K562 (cell line): ENCODE measurements around the gene ITPRID2.

Source experiments
- FOXK1 ChIP-seq: sonication (generic); formaldehyde crosslinking; IDR thresholded peaks from 2 replicates; pipeline ENCODE4 v1.8.0; 2022; ENCODE audit warnings: missing genetic modification reagents, mild to moderate bottlenecking, borderline replicate concordance
- TAF1 ChIP-seq: IDR thresholded peaks from 2 replicates; pipeline ENCODE4 v1.6.1; 2011; ENCODE audit warnings: mild to moderate bottlenecking, low read length, moderate library complexity; ENCODE audit not compliant: insufficient read depth, control insufficient read depth, severe bottlenecking; ENCODE audit errors: extremely low read depth
- TCF7L2 ChIP-seq: fragments of 150-350 bp; IDR thresholded peaks from 2 replicates; pipeline ENCODE4 v1.6.1; 2016; ENCODE audit warnings: low read depth, mild to moderate bottlenecking, low read length, moderate library complexity
- ZC3H11A ChIP-seq: IDR thresholded peaks from 2 replicates; pipeline ENCODE4 v1.6.1; 2012; ENCODE audit warnings: low read depth, low read length, improper control_type of control experiment
- ZNF232 ChIP-seq: sonication (generic); formaldehyde crosslinking; IDR thresholded peaks from 2 replicates; pipeline ENCODE4 v1.8.0; 2022; ENCODE audit warnings: mild to moderate bottlenecking, missing genetic modification reagents
- TF ChIP-seq, protein P1 (sequence below), 3 experiments: IDR thresholded peaks in 2 of 3; conservative IDR thresholded peaks in 1 of 3; 2 replicates each; pipeline ENCODE4 v1.5.1; 2011 to 2012; ENCODE audit warnings: low read length in 3 of 3, mild to moderate bottlenecking in 3 of 3, control low read depth in 2 of 3, improper control_type of control experiment in 1 of 3, inconsistent platforms in 1 of 3, low read depth in 1 of 3, mixed read lengths in 1 of 3, moderate library complexity in 1 of 3; ENCODE audit not compliant: insufficient read depth in 2 of 3
- TF ChIP-seq, protein P2 (sequence below): fragments of 250-450 bp; sonication (Bioruptor Pico); IDR thresholded peaks from 2 replicates; pipeline ENCODE4 v1.9.0; 2021; ENCODE audit warnings: mild to moderate bottlenecking, inconsistent platforms
- TF ChIP-seq, protein P3 (sequence below): conservative IDR thresholded peaks from 2 replicates; pipeline ENCODE4 v1.6.1; 2011; ENCODE audit warnings: low read depth, mild to moderate bottlenecking, low read length; ENCODE audit not compliant: control insufficient read depth

DNA sequence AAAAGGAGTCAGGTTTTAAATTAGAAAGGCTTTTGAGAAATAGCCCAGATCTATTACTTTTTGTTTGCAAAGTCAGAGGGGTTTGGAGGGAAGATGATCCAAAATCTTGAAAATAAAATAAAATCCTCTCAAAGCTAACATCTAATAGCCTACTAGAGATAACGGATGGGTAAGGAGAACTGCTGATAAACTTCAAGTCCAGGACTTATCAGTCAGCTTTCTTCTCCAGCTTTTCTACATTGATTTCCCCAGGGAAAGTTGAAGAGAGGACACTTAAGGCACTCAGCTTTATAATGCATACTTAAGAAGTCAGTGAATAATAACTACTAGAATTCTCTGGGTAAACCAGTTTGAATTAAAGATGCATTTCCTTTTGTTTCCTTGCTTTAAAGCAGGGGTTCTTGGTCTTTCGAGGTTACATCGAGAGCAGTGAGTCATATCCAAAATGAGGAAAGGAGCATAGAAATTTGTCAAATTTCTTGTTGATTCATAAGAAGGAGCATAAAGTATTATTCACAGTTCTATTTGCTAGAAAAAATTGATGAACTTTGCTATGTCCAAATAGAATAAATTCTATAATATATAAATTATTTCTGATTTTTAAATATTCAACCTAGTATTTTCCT, 43.2 kb upstream of the ITPRID2 start:
- no peak for TF ChIP-seq ZNF232 (CRISPR knock-in tag)
- TF ChIP-seq, protein P1, sequence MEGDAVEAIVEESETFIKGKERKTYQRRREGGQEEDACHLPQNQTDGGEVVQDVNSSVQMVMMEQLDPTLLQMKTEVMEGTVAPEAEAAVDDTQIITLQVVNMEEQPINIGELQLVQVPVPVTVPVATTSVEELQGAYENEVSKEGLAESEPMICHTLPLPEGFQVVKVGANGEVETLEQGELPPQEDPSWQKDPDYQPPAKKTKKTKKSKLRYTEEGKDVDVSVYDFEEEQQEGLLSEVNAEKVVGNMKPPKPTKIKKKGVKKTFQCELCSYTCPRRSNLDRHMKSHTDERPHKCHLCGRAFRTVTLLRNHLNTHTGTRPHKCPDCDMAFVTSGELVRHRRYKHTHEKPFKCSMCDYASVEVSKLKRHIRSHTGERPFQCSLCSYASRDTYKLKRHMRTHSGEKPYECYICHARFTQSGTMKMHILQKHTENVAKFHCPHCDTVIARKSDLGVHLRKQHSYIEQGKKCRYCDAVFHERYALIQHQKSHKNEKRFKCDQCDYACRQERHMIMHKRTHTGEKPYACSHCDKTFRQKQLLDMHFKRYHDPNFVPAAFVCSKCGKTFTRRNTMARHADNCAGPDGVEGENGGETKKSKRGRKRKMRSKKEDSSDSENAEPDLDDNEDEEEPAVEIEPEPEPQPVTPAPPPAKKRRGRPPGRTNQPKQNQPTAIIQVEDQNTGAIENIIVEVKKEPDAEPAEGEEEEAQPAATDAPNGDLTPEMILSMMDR (IDR thresholded peaks at IDR 0.05 in 2 of 3, conservative IDR thresholded peaks at IDR 0.05 in 1 of 3; ENCODE audit: insufficient read depth in 2 of 3, low read depth in 1 of 3, low read length in 3 of 3): no peak
- TF ChIP-seq ZC3H11A: no peak
- TF ChIP-seq TAF1: no peak
- TF ChIP-seq, protein P2, sequence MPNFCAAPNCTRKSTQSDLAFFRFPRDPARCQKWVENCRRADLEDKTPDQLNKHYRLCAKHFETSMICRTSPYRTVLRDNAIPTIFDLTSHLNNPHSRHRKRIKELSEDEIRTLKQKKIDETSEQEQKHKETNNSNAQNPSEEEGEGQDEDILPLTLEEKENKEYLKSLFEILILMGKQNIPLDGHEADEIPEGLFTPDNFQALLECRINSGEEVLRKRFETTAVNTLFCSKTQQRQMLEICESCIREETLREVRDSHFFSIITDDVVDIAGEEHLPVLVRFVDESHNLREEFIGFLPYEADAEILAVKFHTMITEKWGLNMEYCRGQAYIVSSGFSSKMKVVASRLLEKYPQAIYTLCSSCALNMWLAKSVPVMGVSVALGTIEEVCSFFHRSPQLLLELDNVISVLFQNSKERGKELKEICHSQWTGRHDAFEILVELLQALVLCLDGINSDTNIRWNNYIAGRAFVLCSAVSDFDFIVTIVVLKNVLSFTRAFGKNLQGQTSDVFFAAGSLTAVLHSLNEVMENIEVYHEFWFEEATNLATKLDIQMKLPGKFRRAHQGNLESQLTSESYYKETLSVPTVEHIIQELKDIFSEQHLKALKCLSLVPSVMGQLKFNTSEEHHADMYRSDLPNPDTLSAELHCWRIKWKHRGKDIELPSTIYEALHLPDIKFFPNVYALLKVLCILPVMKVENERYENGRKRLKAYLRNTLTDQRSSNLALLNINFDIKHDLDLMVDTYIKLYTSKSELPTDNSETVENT (CRISPR knock-in tag): no peak
- TF ChIP-seq, protein P3, sequence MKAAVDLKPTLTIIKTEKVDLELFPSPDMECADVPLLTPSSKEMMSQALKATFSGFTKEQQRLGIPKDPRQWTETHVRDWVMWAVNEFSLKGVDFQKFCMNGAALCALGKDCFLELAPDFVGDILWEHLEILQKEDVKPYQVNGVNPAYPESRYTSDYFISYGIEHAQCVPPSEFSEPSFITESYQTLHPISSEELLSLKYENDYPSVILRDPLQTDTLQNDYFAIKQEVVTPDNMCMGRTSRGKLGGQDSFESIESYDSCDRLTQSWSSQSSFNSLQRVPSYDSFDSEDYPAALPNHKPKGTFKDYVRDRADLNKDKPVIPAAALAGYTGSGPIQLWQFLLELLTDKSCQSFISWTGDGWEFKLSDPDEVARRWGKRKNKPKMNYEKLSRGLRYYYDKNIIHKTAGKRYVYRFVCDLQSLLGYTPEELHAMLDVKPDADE: no peak
- no peak for TF ChIP-seq TCF7L2
- no peak for TF ChIP-seq FOXK1 (CRISPR knock-in tag)
